ENCODE data around the gene RABGGTA.
A peak's percentile ranks its signal among the peaks of the same experiment; 100 is the strongest.

RABGGTA gene

DNA sequence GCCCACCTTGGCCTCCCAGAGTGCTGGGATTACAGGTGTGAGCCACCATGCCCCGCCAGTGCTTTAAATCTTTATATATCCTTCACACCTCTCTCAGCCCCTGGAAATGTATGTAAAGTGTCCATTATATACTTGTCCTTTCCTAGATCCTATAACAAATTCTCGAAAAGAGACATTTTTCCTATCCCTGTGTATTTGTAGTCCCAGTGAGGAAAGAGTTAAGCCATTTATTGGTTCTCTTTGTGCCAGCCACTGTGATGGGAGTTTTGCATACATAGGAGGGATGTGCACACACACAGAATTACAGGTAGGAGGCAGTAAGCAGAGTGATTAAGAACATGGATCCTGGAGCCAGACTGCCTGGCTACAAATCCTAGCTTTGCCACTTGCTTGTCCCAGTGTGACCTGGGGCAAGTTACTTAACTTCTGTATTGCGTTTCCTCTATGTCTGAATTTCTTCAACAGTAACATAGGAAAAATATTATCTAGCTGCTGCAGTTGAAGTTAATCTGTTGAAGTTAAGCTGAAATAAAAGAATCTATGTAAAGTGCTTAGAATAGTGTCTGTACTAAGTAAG lies 2.1 kb upstream of the RABGGTA start:
- Mint-ChIP-seq H3K27me3 (no peaks in the 10 kb centered on the region), H3K4me1 (peaks cover 65% of the 10 kb centered on the region), H3K4me3 (peak overlapping the region; percentile 44 to 64), H3K27ac (peak overlapping the region; percentile 74 to 81), H3K9me3 (peaks cover 0 to 5% of the 10 kb centered on the region in 2 donors)
- DNase-seq (no peak), ATAC-seq (no peak)

- H3K27me3 Mint-ChIP-seq = no peaks in the 10 kb centered on the region
- peaks cover 54% of the 10 kb centered on the region for H3K4me1 Mint-ChIP-seq
- no peak for ATAC-seq
- peak overlapping the region; percentile 32 to 87 for H3K4me3 Mint-ChIP-seq
- H3K27ac Mint-ChIP-seq = peak overlapping the region in 1 of 2 donors; percentile 94
- H3K9me3 Mint-ChIP-seq = no peaks in the 10 kb centered on the region
- DNase-seq = no peak
These were observed 1.1 kb upstream of the RABGGTA start for GRCh38 chr14:24272467-24272866.

- H3K4me3 Mint-ChIP-seq = peak overlapping the region; percentile 87 to 92
- DNase-seq = no peak
- peak overlapping the region; percentile 74 to 94 for H3K27ac Mint-ChIP-seq
- peaks cover 48% of the 10 kb centered on the region for H3K4me1 Mint-ChIP-seq
- no peaks in the 10 kb centered on the region for H3K27me3 Mint-ChIP-seq
- H3K9me3 Mint-ChIP-seq = no peaks in the 10 kb centered on the region
- ATAC-seq = no peak
These were observed 452 bp upstream of the RABGGTA start for GRCh38 chr14:24271834-24272263.

GRCh38 chr14:24270537-24271133 lies 762 bp downstream of the RABGGTA start:
- Mint-ChIP-seq H3K4me3 (peak overlapping the region; percentile 89 to 92), H3K27ac (peak overlapping the region; percentile 81 to 96), H3K4me1 (peaks cover 44% of the 10 kb centered on the region), H3K27me3 (no peaks in the 10 kb centered on the region), H3K9me3 (no peaks in the 10 kb centered on the region)
- DNase-seq = no peak
- ATAC-seq = no peak

DNA sequence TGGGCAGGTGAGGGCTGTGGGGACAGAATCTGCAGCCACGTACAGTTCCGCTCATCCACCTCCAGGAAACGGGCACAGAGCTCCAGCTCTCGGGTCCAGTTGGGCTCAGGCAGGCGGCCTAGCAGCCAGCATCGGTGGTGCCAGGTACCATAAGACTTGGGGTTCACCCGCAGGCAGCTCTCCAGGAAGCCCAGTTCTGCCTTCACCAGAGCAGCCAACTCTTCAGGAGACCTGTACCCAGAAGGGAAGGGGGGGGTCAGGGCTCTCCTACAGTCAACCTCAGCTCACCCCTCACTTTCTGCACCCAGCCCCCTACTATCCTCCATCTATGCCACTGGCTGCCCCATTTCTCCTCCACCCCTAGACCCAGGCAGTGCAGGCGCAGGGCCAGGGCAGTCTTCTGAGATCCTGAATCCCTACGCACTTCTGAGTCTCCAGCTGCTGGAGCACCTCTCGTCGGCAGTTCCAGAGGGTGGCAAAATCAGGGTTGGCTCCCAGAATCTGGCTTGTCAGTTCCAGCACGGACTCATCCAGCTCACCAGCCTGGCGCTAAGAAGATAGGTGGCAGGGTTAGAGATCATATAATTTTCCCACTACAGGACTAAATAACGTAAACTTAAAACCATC lies 1.4 kb downstream of the RABGGTA start:
- Mint-ChIP-seq H3K9me3 (no peaks in the 10 kb centered on the region), H3K4me1 (peaks cover 38% of the 10 kb centered on the region), H3K27me3 (no peaks in the 10 kb centered on the region), H3K27ac (no peak overlapping the region), H3K4me3 (no peak overlapping the region)
- DNase-seq (no peak), ATAC-seq (no peak)

- no peak overlapping the region for H3K4me3 Mint-ChIP-seq
- DNase-seq (no peak), ATAC-seq (no peak)
- H3K4me1 Mint-ChIP-seq = peaks cover 33% of the 10 kb centered on the region
- H3K27ac Mint-ChIP-seq = no peak overlapping the region
- no peaks in the 10 kb centered on the region for H3K27me3 Mint-ChIP-seq
- H3K9me3 Mint-ChIP-seq = no peaks in the 10 kb centered on the region
These were observed 2.0 kb downstream of the RABGGTA start for GRCh38 chr14:24269368-24269767.

DNA sequence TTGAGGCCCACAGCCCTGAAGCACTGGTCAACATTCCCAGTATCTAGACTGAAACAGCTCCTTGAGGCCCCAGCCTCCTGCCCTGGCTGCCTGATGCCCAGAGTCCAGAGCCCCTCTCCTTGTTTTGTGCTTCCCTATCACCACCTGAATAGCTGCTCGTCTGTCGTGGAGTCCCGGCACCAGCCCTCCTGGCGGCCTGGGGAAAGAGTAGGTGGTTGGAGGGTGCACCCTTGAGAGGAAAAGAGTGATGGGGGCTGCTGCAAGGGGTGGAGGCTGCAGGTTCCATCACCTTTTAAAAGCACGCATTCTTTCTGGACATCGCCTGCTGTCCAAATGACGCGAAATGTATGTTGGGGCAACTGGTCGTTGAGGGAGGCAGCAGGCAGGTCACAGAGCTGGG lies 3.2 kb downstream of the RABGGTA start:
- ATAC-seq = no peak
- no peak overlapping the region for H3K4me3 Mint-ChIP-seq
- DNase-seq = no peak
- H3K4me1 Mint-ChIP-seq = peaks cover 22% of the 10 kb centered on the region
- H3K27me3 Mint-ChIP-seq = no peaks in the 10 kb centered on the region
- no peaks in the 10 kb centered on the region for H3K9me3 Mint-ChIP-seq
- H3K27ac Mint-ChIP-seq = no peak overlapping the region

GRCh38 chr14:24267516-24267915 lies 3.9 kb downstream of the RABGGTA start:
- no peak overlapping the region for H3K4me3 Mint-ChIP-seq
- H3K9me3 Mint-ChIP-seq = no peaks in the 10 kb centered on the region
- no peak for DNase-seq
- H3K27me3 Mint-ChIP-seq = no peaks in the 10 kb centered on the region
- no peak for ATAC-seq
- H3K27ac Mint-ChIP-seq = no peak overlapping the region
- peaks cover 15% of the 10 kb centered on the region for H3K4me1 Mint-ChIP-seq

DNA sequence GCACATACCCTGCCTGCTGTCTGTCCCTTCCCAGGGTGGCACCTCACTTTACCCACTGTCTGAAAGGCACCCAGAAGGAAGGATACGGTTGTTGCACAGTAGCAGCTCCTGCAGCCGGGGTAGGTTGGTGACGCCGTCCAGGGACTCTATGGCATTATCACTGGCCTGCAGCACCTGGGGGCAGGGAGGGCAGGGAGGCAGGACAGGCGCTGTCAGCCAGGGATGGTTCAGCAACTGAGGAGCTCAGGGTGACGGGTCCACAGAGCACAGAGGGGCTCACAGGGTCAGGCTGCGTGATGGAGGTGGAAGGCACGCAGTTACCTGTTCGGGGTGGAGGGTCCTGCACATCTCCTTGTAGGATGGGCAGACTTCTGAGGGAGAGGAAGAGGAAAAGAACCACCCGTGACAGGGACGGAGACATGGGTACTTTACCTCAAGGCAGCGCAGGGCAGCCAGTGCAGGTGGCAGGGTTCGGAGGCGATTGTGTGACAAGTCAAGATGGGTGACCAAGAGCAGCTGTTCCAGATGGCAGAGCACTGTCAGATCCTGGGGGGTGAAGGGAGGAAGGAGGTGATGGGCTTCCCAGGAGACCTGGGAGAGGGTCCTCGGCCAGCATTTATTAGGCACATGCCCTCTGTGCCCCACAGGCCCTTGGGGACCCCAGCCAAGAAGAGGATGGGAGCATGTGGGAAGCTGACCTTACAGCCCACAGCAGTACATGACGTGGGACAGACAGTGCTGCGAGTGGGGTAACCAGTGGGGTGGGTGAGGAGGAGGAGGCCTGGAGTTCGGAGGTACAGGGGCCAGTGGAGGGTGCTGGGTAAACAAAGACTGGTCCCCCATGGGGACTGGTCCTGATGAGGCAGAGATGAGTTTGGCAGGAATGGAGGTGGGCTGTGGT lies 4.8 kb downstream of the RABGGTA start:
- DNase-seq (no peak), ATAC-seq (no peak)
- Mint-ChIP-seq H3K4me3 (no peak overlapping the region), H3K27me3 (no peaks in the 10 kb centered on the region), H3K9me3 (no peaks in the 10 kb centered on the region), H3K27ac (peak overlapping the region in 1 of 2 donors; percentile 14), H3K4me1 (peaks cover 5% of the 10 kb centered on the region)

GRCh38 chr14:24264298-24264697 lies 7.1 kb downstream of the RABGGTA start:
- Mint-ChIP-seq H3K4me1 (peaks cover 2% of the 10 kb centered on the region), H3K27ac (no peak overlapping the region), H3K9me3 (no peaks in the 10 kb centered on the region), H3K27me3 (no peaks in the 10 kb centered on the region), H3K4me3 (no peak overlapping the region)
- DNase-seq (no peak), ATAC-seq (no peak)

- H3K4me1 Mint-ChIP-seq = no peaks in the 10 kb centered on the region
- H3K27ac Mint-ChIP-seq = peak overlapping the region in 1 of 2 donors; percentile 45
These were observed 7.5 kb downstream of the RABGGTA start for GRCh38 chr14:24263848-24264247.

GRCh38 chr14:24262821-24263733 lies 8.3 kb downstream of the RABGGTA start, which contains the start of gene TGM1:
TSS of gene TGM1 (minus strand) at chr14:24263177. CDS start at chr14:24262352, 825 bp downstream.
- Mint-ChIP-seq H3K9me3 (no peaks in the 10 kb centered on the region), H3K4me1 (no peaks in the 10 kb centered on the region), H3K4me3 (no peak within 1 kb of the TSS), H3K27me3 (no peaks in the 10 kb centered on the region), H3K27ac (peak within 1 kb of the TSS in 1 of 2 donors; percentile 67)
- ATAC-seq = peak; percentile 15
- DNase-seq = no peak

More at GRCh38 chr14:24263848-24264247, 7.5 kb downstream of the RABGGTA start:
- ATAC-seq (no peak), DNase-seq (no peak)
- H3K27me3 Mint-ChIP-seq = no peaks in the 10 kb centered on the region
- no peaks in the 10 kb centered on the region for H3K9me3 Mint-ChIP-seq
- H3K4me3 Mint-ChIP-seq = no peak overlapping the region

GRCh38 chr14:24261969-24262327 lies 9.4 kb downstream of the RABGGTA start:
- DNase-seq (no peak), ATAC-seq (no peak)
- Mint-ChIP-seq H3K27me3 (no peaks in the 10 kb centered on the region), H3K27ac (no peak overlapping the region), H3K4me3 (no peak overlapping the region), H3K9me3 (no peaks in the 10 kb centered on the region), H3K4me1 (no peaks in the 10 kb centered on the region)

GRCh38 chr14:24261256-24261968 lies 10.0 kb downstream of the RABGGTA start:
- Mint-ChIP-seq H3K27me3 (no peaks in the 10 kb centered on the region), H3K4me3 (no peak overlapping the region), H3K4me1 (no peaks in the 10 kb centered on the region), H3K27ac (no peak overlapping the region), H3K9me3 (no peaks in the 10 kb centered on the region)
- ATAC-seq = no peak
- DNase-seq = no peak

Measured in stimulated activated naive CD8-positive, alpha-beta T cell treated with anti-CD3 and anti-CD28 coated beads, Interleukin-15, amount 100 ng/mL, for 72 hours (primary cell).